ENCODE measurements around the gene PHACTR2. TPM values are rescaled to one million over a fixed set of nuclear protein-coding genes. Genes with fewer than 3 reads are reported as not detected.

Gene PHACTR2
- total and polyA plus RNA-seq, 4 donors: 4.0 to 23.8 (median 15.0) TPM

DNA sequence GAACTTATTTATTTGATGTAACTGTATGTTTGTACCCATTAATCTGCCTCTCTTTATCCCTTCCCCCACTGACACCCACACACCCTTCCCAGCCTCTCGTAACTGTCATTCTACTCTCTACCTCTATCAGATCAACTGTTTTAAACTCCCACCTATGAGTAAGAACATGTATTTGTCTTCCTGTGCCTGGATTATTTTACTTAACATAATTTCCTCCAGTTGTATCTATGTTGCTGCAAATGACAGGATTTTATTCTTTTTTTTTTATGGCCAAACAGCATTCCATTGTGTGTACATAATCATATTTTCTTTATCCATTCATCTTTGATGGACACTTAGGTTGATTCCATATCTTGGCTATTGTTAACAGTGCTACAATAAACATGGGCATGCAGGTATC is 49.3 kb downstream of the PHACTR2 start:
- WGBS: 96% methylated on average over 1 of the region's 1 CpG
- no peak for TF ChIP-seq EGR1 (IDR thresholded peaks at IDR 0.05; ENCODE audit: low read depth in 2 of 2)
- TF ChIP-seq, protein P1, sequence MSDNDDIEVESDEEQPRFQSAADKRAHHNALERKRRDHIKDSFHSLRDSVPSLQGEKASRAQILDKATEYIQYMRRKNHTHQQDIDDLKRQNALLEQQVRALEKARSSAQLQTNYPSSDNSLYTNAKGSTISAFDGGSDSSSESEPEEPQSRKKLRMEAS (IDR thresholded peaks at IDR 0.05): no peak
- no peak for TF ChIP-seq FOXA2 (IDR thresholded peaks at IDR 0.05)
- TF ChIP-seq JUND (IDR thresholded peaks at IDR 0.05): no peak
- TF ChIP-seq RXRA (IDR thresholded peaks at IDR 0.05): no peak
- TF ChIP-seq ZBTB33 (IDR thresholded peaks at IDR 0.05): no peak
- no peak for TF ChIP-seq NR2F2 (IDR thresholded peaks at IDR 0.05)
- Histone ChIP-seq H3K9me3 (ENCODE audit: control insufficient read depth in 4 of 4, low read length in 3 of 4) (peaks cover 0 to 1% (median 0%) of the 10 kb centered on the region in 4 donors), H3K4me1 (ENCODE audit: control insufficient read depth in 4 of 4, insufficient read depth in 4 of 4, low read length in 3 of 4) (peaks cover 0 to 2% (median under 1%) of the 10 kb centered on the region in 4 donors), H3K36me3 (ENCODE audit: control insufficient read depth in 4 of 4, insufficient read depth in 3 of 4, low read depth in 1 of 4, low read length in 3 of 4) (no peaks in the 10 kb centered on the region), H3K4me3 (ENCODE audit: low read depth in 1 of 3, low read length in 3 of 3) (no peak overlapping the region), H3K27ac (ENCODE audit: low read depth in 1 of 2, low read length in 2 of 2) (no peak overlapping the region), H3K27me3 (ENCODE audit: control insufficient read depth in 4 of 4, insufficient read depth in 4 of 4, low read length in 3 of 4) (no peaks in the 10 kb centered on the region), H3K9ac (ENCODE audit: low read depth in 1 of 2, low read length in 2 of 2) (no peak overlapping the region)
- DNase-seq (ENCODE audit: low spot score): no peak

GRCh38 chr6:143731789-143732188 is 54.0 kb downstream of the PHACTR2 start:
- H3K4me3 ChIP-seq (ENCODE audit: low read depth in 1 of 3, low read length in 3 of 3): no peak overlapping the region
- peaks cover 0 to 4% (median 3%) of the 10 kb centered on the region in 4 donors for H3K4me1 ChIP-seq (ENCODE audit: control insufficient read depth in 4 of 4, insufficient read depth in 4 of 4, low read length in 3 of 4)
- no peak overlapping the region for H3K27ac ChIP-seq (ENCODE audit: low read depth in 1 of 2, low read length in 2 of 2)
- H3K27me3 ChIP-seq (ENCODE audit: control insufficient read depth in 4 of 4, insufficient read depth in 4 of 4, low read length in 3 of 4): no peaks in the 10 kb centered on the region
- no peaks in the 10 kb centered on the region for H3K36me3 ChIP-seq (ENCODE audit: control insufficient read depth in 4 of 4, insufficient read depth in 3 of 4, low read depth in 1 of 4, low read length in 3 of 4)
- DNase-seq (ENCODE audit: low spot score): no peak
- H3K9ac ChIP-seq (ENCODE audit: low read depth in 1 of 2, low read length in 2 of 2): no peak overlapping the region
- TF ChIP-seq JUND (IDR thresholded peaks at IDR 0.05): no peak
- peak in 1 of 2 donors; percentile 11 for TF ChIP-seq RAD21 (IDR thresholded peaks at IDR 0.05)
- no peaks in the 10 kb centered on the region for H3K9me3 ChIP-seq (ENCODE audit: control insufficient read depth in 4 of 4, low read length in 3 of 4)
- 81% methylated on average over 1 of the region's 1 CpG for WGBS

- 94% methylated on average over 1 of the region's 1 CpG for WGBS
- DNase-seq (ENCODE audit: low spot score): no peak
- TF ChIP-seq ATF3 (IDR thresholded peaks at IDR 0.05) (no peak), ZBTB33 (IDR thresholded peaks at IDR 0.05) (no peak), RXRA (IDR thresholded peaks at IDR 0.05) (no peak), NR2F2 (IDR thresholded peaks at IDR 0.05) (no peak), TAF1 (conservative IDR thresholded peaks at IDR 0.05) (no peak), RAD21 (IDR thresholded peaks at IDR 0.05) (no peak)
- H3K9me3 ChIP-seq (ENCODE audit: control insufficient read depth in 4 of 4, low read length in 3 of 4): no peaks in the 10 kb centered on the region
- no peaks in the 10 kb centered on the region for H3K36me3 ChIP-seq (ENCODE audit: control insufficient read depth in 4 of 4, insufficient read depth in 3 of 4, low read depth in 1 of 4, low read length in 3 of 4)
- no peaks in the 10 kb centered on the region for H3K27me3 ChIP-seq (ENCODE audit: control insufficient read depth in 4 of 4, insufficient read depth in 4 of 4, low read length in 3 of 4)
- no peak overlapping the region for H3K4me3 ChIP-seq (ENCODE audit: low read depth in 1 of 3, low read length in 3 of 3)
- no peak overlapping the region for H3K27ac ChIP-seq (ENCODE audit: low read depth in 1 of 2, low read length in 2 of 2)
- peaks cover 0 to 4% (median 3%) of the 10 kb centered on the region in 4 donors for H3K4me1 ChIP-seq (ENCODE audit: control insufficient read depth in 4 of 4, insufficient read depth in 4 of 4, low read length in 3 of 4)
- H3K9ac ChIP-seq (ENCODE audit: low read depth in 1 of 2, low read length in 2 of 2): no peak overlapping the region
Observed at GRCh38 chr6:143732536-143732935, 54.8 kb downstream of the PHACTR2 start.
